KOPT-K1 (cell line): ENCODE data around the gene FRMD8.
A peak's percentile ranks its signal among the peaks of the same experiment; 100 is the strongest.

ENCODE experiments used
- H3K27ac ChIP-seq: fragments of 200-600 bp; sonication (generic); 2 replicates; pipeline ENCODE4 v1.5.1; 2016; ENCODE audit warnings: antibody characterized with exemption, mild to moderate bottlenecking, low read depth, low read length; ENCODE audit not compliant: poor library complexity, severe bottlenecking
- H3K36me3 ChIP-seq: fragments of 200-600 bp; sonication (generic); 2 replicates; pipeline ENCODE4 v1.5.1; 2017; ENCODE audit warnings: antibody characterized with exemption, mild to moderate bottlenecking, low read length, moderate library complexity; ENCODE audit not compliant: insufficient read depth
- H3K9me3 ChIP-seq: fragments of 200-600 bp; sonication (generic); 2 replicates; pipeline ENCODE4 v1.5.1; 2017; ENCODE audit warnings: antibody characterized with exemption, low read length, mild to moderate bottlenecking; ENCODE audit not compliant: insufficient read depth, poor library complexity, severe bottlenecking

FRMD8 gene

GRCh38 chr11:65381716-65382032 is 4.8 kb upstream of the FRMD8 start:
- H3K36me3 ChIP-seq: no peaks in the 10 kb centered on the region
- H3K27ac ChIP-seq: peak overlapping the region; percentile 82
- no peaks in the 10 kb centered on the region for H3K9me3 ChIP-seq

DNA sequence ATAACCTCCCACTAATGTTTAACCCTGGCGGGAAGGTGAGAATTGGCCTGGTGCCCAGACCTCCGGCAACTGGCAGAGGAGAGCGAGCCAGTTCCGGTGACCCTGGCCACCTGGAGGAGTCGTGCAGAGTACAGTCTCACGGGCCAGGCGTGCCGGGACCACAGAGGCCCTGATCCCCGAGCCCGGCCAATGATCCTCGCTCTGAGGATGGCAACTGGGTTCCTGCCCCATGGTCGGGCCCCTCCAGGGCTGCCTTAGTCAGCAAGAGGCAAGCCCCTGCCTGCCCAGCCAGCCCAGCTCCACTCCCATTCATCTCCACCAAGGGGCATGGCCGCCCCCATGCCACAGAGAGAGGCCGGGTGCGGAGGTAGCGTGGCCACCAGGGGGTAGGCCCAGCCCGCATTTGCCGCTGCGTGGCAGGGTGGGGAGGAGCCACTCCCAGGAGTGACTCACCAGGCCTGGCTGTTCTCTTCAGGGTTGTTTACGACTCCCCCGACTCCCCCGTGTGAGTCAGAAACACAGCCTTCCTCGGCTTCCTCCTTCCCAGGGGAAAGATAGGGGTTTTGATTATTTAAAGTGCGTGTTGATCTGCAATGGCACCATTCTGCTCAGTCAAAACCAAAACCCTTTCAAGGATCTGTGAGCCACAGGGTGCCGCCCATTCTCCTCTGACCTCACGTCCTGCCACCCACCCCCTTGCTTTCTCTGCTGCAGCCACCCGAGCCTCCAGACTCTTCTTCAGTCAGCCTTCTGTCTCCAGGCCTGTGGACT is 4.2 kb upstream of the FRMD8 start, which contains the start of gene SLC25A45:
TSS of gene SLC25A45 (minus strand) at position 614 of the 771 bp plus-strand sequence. CDS start 695 bp downstream, outside the sequence.
- no peaks in the 10 kb centered on the region for H3K9me3 ChIP-seq
- peak within 1 kb of the TSS; percentile 82 for H3K27ac ChIP-seq
- no peaks in the 10 kb centered on the region for H3K36me3 ChIP-seq

- no peaks in the 10 kb centered on the region for H3K9me3 ChIP-seq
- peak overlapping the region; percentile 82 for H3K27ac ChIP-seq
Observed at GRCh38 chr11:65382804-65383368, 3.6 kb upstream of the FRMD8 start.

GRCh38 chr11:65383778-65384177 is 2.7 kb upstream of the FRMD8 start:
- 0 out of 2 replicates have a peak, but pooled peaks cover 8% of the 10 kb centered on the region for H3K36me3 ChIP-seq
- no peak overlapping the region for H3K27ac ChIP-seq

More at GRCh38 chr11:65382804-65383368, 3.6 kb upstream of the FRMD8 start:
- H3K36me3 ChIP-seq: 0 out of 2 replicates have a peak, but pooled peaks cover under 1% of the 10 kb centered on the region

DNA sequence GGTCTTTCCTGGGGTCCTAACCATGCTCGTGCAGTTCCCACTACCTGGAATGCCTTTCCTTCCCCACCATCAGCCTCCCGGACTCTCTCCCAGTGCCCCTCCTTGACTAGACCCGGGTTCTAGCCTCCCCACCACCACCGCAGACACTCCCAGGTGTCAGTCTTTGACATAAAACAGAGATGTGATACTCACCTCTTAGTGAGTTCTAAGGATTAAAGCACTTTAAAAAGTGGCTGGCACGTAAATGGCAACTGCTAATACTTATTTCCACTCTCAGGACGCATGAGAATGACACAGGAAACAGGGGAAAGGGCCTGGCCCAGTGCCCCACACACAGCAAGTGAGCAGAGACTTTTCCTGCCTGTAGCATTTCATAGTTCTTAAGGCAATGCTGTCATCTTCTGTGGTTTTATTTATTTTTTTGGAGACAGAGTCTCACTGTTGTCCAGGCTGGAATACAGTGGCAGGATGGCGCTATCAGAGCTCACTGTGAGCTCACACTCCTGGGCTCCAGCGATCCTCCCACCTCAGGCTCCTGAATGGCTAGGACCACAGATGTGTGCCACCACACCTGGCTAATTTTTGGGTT is 2.0 kb upstream of the FRMD8 start:
- Histone ChIP-seq H3K9me3 (no peaks in the 10 kb centered on the region), H3K27ac (peak overlapping the region; percentile 35), H3K36me3 (peaks cover 15% of the 10 kb centered on the region; the same call in 1 of the 2 replicates)

More at GRCh38 chr11:65383778-65384177, 2.7 kb upstream of the FRMD8 start:
- no peaks in the 10 kb centered on the region for H3K9me3 ChIP-seq

DNA sequence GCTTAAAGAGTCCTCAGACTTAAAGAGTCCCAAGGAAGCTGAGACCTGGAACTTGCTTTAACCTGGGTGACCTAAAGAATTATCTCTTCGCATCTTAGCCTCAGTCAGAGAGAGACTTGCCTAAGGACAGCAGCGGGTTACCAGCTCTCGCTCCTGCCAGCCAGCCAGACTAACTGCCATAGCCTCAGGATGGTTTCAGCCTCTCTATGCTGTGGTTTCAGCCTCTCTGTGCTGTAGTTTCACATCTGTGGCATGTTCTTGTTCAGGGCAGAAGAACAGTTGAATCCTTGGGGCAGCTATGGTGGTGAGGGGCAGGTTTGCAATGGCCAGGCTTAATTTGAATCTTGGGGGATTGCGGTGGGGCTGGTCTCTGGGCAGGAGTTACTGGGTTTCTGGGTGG is 2.3 kb downstream of the FRMD8 start:
- Histone ChIP-seq H3K27ac (peak overlapping the region; percentile 18), H3K9me3 (no peaks in the 10 kb centered on the region), H3K36me3 (peaks cover 54% of the 10 kb centered on the region)

DNA sequence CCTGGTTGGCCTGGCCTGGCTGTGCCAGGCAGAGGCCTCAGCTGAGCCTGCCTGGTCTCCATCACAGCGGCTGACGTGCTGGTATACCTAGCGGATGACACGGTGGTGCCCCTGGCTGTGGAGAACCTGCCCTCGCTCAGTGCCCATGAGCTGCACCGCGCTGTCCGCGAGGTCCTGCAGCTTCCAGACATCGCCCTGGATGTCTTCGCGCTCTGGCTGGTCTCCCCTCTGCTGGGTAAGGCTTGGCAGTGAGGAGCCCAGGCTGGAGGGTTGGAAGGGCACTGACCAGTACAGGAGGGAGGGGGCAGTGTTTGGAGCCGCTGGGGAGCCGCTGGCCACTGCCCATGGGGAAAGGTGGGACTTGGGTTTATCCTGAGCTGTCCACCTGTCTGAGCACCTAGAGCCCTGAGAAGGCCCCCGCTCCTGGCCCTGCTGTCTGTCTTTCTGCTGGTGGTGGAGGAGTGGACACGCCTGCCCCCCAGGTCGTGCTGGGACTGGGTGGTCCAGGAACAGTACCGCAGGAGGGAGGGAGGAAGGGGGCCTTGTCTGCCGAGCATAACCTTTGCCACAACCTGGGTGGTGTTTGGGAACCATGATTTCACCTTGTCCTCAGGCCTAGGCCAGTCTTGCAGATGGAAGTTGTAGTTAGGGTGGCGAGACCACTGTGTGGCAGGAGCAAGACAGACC is 3.0 kb downstream of the FRMD8 start:
- H3K9me3 ChIP-seq: no peaks in the 10 kb centered on the region
- peak overlapping the region; percentile 18 for H3K27ac ChIP-seq
- peaks cover 61% of the 10 kb centered on the region for H3K36me3 ChIP-seq

- H3K9me3 ChIP-seq: no peaks in the 10 kb centered on the region
- H3K36me3 ChIP-seq: peaks cover 67% of the 10 kb centered on the region
- peak overlapping the region; percentile 18 for H3K27ac ChIP-seq
Observed at GRCh38 chr11:65390099-65390941, 3.9 kb downstream of the FRMD8 start.

DNA sequence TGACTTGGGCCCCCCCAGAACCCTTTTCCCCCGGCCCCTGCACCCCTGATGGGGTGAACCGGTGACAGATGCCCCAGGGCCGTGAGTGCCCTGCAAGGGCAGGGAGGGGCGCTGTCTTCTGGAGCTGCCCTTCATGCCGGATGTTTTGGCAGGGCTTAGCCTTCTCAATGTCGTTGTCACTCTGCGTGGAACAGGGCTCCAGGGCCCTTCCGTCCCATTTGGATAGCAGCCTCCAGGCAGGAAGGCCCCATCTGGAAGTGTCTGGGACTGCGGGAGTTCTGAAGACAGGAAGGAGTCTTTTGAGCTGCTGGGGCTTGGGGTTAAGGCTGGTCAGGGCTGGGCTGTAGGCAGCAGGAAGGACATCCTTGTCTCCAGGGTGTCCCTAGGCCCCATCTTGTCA is 4.6 kb downstream of the FRMD8 start:
- no peaks in the 10 kb centered on the region for H3K9me3 ChIP-seq
- H3K36me3 ChIP-seq: peaks cover 72% of the 10 kb centered on the region
- no peak overlapping the region for H3K27ac ChIP-seq

DNA sequence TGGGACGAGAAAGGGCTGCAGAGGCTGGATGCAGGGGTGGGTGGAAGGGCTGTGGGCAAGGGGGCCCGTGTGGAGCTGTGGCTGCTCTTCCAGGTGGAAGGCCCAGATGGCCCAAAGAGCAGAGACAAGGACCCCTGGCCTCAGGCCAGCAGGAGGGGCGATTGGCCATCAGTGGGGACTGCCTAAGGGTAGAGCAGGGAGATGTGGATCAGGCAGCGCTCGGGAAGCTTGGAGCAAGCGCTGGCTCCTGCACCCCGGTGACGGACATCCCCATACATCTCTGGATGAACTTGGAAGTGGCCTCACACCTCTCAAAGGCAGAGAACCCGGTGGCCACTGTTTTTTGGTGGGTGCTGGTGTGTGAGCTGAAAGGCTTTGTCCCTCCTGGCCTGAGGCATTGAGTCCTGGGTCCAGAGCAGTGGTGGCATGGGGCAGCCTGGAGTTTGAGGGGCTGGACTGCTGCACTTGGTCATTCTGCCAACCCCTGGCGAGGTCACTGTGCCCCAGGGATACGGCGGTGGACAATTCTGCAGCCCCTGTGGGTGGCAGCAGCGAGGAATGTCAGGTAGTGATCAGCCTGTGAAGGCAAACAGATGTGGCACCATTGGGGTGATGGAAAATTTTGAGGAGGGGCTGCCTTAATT is 5.9 kb downstream of the FRMD8 start:
- H3K9me3 ChIP-seq: no peaks in the 10 kb centered on the region
- H3K36me3 ChIP-seq: peaks cover 85% of the 10 kb centered on the region
- no peak overlapping the region for H3K27ac ChIP-seq

DNA sequence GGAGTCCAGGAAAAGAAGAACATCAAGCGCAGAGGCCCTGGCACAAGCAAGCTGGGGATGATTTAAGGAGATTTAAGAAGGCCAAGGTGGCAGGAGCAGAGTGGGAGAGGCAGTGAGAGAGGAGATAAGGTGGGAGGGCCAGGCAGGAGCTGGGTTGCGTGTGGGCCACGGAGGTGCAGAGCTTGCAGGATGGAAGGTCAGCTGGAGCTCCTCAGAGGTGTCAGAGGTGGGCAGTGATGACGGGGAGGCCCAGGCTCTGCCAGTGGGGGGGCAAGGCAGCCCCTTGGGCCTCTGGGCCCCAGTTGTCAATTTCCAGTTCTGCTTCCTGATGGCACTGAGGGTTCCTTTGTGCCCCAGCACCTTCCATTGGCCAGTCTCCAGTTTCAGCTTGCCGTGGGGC is 6.5 kb downstream of the FRMD8 start:
- Histone ChIP-seq H3K36me3 (peaks cover 90% of the 10 kb centered on the region), H3K9me3 (no peaks in the 10 kb centered on the region), H3K27ac (no peak overlapping the region)

DNA sequence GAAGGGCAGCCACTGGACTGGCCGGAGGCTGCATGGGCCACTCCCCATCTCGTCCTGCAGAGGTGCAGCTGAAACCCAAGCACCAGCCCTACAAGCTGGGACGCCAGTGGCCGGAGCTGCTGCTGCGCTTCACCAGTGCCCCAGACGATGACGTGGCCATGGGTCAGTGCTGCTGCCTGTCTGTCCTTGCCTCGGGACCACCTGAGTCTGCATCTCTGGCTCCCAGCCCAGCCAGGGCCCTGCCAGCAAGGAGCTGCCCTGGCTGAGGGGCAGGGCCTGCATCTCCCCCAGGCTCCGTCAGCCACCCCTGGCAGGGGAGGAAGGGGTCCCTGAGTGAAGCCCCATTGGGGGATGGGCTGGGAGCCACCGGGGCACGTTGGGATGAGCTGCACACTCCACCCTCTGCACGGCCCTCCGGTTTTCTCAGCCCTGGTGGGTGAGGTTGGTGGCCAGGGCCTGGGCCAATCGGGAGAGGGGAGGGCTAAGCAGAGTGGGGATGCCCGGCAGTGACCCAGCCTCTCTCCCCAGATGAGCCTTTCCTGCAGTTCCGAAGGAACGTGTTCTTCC is 7.2 kb downstream of the FRMD8 start:
- H3K36me3 ChIP-seq: peaks cover 90% of the 10 kb centered on the region
- H3K9me3 ChIP-seq: no peaks in the 10 kb centered on the region
- no peak overlapping the region for H3K27ac ChIP-seq

GRCh38 chr11:65394125-65394536 is 7.7 kb downstream of the FRMD8 start:
- Histone ChIP-seq H3K9me3 (no peaks in the 10 kb centered on the region), H3K27ac (no peak overlapping the region), H3K36me3 (peaks cover 90% of the 10 kb centered on the region)
